Liver (tissue), 3 donors: Measurements from ENCODE around the gene NFIA.

Source experiments
- JUND ChIP-seq, 2 donors: IDR thresholded peaks; 2 replicates each; pipeline ENCODE4 v1.6.1; 2016; ENCODE audit warnings: antibody characterized with exemption in 2 of 2
- TAF1 ChIP-seq: conservative IDR thresholded peaks from 2 replicates; pipeline ENCODE4 v1.6.1; 2016; ENCODE audit warnings: antibody characterized with exemption, mild to moderate bottlenecking
- YY1 ChIP-seq: IDR thresholded peaks from 2 replicates; pipeline ENCODE4 v1.6.1; 2016; ENCODE audit warnings: antibody characterized with exemption, mild to moderate bottlenecking
- TF ChIP-seq, protein P1 (sequence below): IDR thresholded peaks from 2 replicates; pipeline ENCODE4 v1.6.1; 2016; ENCODE audit warnings: antibody characterized with exemption, mild to moderate bottlenecking
- TF ChIP-seq, protein P2 (sequence below): IDR thresholded peaks from 2 replicates; pipeline ENCODE4 v1.6.1; 2016; ENCODE audit warnings: antibody characterized with exemption
- TF ChIP-seq, protein P3 (sequence below): fragments of 150-350 bp; IDR thresholded peaks from 2 replicates; pipeline ENCODE4 v1.5.1; 2017; ENCODE audit warnings: improper control_type of control experiment, low read depth, low read length; ENCODE audit not compliant: missing input control
- donor health status: healthy.
- donor health status: healthy.

DNA sequence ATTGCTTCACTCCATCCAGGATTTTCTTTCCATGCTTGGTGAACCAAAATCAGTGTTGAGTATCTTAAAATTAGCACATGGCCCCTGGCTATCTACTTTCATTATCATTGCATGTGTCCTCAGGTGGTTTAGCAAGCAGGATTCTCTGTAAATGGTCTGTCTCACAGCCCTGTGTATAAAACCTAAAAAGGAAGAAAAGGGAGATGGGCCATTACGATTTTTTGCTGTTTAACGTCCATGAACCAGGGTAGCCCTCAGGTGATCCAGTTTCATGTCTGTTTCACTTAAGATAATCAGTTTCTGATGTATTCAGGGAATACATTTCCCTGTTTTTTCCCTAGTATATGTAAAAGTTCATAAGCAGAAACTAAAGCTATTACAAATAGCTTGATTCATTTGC, 238.2 kb downstream of the NFIA start:
- TF ChIP-seq, protein P1, sequence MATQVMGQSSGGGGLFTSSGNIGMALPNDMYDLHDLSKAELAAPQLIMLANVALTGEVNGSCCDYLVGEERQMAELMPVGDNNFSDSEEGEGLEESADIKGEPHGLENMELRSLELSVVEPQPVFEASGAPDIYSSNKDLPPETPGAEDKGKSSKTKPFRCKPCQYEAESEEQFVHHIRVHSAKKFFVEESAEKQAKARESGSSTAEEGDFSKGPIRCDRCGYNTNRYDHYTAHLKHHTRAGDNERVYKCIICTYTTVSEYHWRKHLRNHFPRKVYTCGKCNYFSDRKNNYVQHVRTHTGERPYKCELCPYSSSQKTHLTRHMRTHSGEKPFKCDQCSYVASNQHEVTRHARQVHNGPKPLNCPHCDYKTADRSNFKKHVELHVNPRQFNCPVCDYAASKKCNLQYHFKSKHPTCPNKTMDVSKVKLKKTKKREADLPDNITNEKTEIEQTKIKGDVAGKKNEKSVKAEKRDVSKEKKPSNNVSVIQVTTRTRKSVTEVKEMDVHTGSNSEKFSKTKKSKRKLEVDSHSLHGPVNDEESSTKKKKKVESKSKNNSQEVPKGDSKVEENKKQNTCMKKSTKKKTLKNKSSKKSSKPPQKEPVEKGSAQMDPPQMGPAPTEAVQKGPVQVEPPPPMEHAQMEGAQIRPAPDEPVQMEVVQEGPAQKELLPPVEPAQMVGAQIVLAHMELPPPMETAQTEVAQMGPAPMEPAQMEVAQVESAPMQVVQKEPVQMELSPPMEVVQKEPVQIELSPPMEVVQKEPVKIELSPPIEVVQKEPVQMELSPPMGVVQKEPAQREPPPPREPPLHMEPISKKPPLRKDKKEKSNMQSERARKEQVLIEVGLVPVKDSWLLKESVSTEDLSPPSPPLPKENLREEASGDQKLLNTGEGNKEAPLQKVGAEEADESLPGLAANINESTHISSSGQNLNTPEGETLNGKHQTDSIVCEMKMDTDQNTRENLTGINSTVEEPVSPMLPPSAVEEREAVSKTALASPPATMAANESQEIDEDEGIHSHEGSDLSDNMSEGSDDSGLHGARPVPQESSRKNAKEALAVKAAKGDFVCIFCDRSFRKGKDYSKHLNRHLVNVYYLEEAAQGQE = no peak
- TF ChIP-seq, protein P2, sequence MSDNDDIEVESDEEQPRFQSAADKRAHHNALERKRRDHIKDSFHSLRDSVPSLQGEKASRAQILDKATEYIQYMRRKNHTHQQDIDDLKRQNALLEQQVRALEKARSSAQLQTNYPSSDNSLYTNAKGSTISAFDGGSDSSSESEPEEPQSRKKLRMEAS = no peak
- TF ChIP-seq, protein P3, sequence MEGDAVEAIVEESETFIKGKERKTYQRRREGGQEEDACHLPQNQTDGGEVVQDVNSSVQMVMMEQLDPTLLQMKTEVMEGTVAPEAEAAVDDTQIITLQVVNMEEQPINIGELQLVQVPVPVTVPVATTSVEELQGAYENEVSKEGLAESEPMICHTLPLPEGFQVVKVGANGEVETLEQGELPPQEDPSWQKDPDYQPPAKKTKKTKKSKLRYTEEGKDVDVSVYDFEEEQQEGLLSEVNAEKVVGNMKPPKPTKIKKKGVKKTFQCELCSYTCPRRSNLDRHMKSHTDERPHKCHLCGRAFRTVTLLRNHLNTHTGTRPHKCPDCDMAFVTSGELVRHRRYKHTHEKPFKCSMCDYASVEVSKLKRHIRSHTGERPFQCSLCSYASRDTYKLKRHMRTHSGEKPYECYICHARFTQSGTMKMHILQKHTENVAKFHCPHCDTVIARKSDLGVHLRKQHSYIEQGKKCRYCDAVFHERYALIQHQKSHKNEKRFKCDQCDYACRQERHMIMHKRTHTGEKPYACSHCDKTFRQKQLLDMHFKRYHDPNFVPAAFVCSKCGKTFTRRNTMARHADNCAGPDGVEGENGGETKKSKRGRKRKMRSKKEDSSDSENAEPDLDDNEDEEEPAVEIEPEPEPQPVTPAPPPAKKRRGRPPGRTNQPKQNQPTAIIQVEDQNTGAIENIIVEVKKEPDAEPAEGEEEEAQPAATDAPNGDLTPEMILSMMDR = no peak
- TF ChIP-seq TAF1 (no peak), YY1 (no peak), JUND (IDR thresholded peaks at IDR 0.05) (no peak)
